Measurements from ENCODE around the gene BABAM2.
A peak's percentile ranks its signal among the peaks of the same experiment; 100 is the strongest.

BABAM2 gene

DNA sequence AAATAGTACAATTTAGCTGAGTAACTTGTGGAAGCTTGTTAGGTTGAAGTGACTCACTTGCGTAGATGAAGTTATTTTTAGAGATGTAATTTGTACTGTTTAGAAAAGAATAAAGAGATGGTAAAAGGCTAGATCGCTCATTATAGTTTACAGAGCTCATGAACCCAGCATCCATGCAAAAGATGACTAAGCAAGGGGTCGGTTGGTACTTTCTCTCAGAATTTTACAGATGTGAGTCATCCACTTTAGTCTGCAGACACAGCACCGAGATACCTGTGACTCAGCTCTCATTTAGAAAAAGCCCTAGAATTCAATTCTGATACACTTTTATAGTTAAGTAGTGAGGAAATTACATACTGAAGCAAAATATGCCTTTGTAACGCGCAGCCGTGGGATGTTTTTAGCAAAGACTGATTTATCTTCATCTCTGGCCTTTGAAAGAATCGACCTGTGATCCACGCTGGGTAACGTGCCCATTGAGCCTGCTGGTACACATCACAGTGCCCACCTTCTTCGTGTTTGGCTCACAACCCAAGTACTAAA is 385.6 kb downstream of the BABAM2 start (continued):
- TF ChIP-seq, protein P1, sequence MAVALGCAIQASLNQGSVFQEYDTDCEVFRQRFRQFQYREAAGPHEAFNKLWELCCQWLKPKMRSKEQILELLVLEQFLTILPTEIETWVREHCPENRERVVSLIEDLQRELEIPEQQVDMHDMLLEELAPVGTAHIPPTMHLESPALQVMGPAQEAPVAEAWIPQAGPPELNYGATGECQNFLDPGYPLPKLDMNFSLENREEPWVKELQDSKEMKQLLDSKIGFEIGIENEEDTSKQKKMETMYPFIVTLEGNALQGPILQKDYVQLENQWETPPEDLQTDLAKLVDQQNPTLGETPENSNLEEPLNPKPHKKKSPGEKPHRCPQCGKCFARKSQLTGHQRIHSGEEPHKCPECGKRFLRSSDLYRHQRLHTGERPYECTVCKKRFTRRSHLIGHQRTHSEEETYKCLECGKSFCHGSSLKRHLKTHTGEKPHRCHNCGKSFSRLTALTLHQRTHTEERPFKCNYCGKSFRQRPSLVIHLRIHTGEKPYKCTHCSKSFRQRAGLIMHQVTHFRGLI (tag by site-specific recombination; IDR thresholded peaks at IDR 0.05) = peak; percentile 25; the same call in 1 of the 2 replicates
- TF ChIP-seq, protein P2, sequence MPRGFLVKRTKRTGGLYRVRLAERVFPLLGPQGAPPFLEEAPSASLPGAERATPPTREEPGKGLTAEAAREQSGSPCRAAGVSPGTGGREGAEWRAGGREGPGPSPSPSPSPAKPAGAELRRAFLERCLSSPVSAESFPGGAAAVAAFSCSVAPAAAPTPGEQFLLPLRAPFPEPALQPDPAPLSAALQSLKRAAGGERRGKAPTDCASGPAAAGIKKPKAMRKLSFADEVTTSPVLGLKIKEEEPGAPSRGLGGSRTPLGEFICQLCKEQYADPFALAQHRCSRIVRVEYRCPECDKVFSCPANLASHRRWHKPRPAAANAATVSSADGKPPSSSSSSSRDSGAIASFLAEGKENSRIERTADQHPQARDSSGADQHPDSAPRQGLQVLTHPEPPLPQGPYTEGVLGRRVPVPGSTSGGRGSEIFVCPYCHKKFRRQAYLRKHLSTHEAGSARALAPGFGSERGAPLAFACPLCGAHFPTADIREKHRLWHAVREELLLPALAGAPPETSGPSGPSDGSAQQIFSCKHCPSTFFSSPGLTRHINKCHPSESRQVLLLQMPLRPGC (tag by site-specific recombination; IDR thresholded peaks at IDR 0.05) = peak; percentile 62
- TF ChIP-seq, protein P3, sequence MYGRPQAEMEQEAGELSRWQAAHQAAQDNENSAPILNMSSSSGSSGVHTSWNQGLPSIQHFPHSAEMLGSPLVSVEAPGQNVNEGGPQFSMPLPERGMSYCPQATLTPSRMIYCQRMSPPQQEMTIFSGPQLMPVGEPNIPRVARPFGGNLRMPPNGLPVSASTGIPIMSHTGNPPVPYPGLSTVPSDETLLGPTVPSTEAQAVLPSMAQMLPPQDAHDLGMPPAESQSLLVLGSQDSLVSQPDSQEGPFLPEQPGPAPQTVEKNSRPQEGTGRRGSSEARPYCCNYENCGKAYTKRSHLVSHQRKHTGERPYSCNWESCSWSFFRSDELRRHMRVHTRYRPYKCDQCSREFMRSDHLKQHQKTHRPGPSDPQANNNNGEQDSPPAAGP (tag by site-specific recombination; IDR thresholded peaks at IDR 0.05) = 0 out of 2 replicates have a peak, but pooled peaks have one; percentile 28
- TF ChIP-seq ZNF19 (tag by site-specific recombination; IDR thresholded peaks at IDR 0.05; ENCODE audit: low read depth) (no peak), ZNF585B (tag by site-specific recombination; IDR thresholded peaks at IDR 0.05) (no peak), ZNF529 (tag by site-specific recombination; IDR thresholded peaks at IDR 0.05; ENCODE audit: insufficient replicate concordance) (no peak)

DNA sequence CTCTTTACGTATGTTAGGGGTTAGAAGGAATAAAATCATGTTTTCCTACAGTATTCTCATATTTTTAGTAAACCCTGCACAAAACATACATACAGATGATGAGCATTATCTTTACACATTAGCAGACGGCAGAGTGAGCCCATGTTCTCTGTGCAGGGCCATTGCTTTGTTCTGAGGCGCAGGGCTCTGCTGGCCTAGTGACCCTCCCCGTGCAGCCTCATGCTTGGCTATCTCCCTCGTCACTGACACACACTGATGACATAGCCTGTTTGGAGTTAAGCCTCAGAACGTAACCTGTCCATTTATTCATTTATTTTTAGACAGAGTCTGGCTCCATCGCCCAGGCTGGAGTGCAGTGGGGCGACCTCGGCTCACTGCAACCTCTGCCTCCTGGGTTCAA is 386.3 kb downstream of the BABAM2 start:
- ChIA-PET POLR2A (no interaction called here), CTCF (no interaction called here)
- no peaks in the 10 kb centered on the region for H3K9me3 ChIP-seq (ENCODE audit: control insufficient read depth, insufficient read depth, low read depth, low read length)
- no peak for TF ChIP-seq ZNF776 (tag by site-specific recombination; IDR thresholded peaks at IDR 0.05; ENCODE audit: borderline replicate concordance)
- TF ChIP-seq KLF9 (tag by site-specific recombination; IDR thresholded peaks at IDR 0.05; ENCODE audit: low read depth) = no peak
- no peak for TF ChIP-seq TCF7L2 (IDR thresholded peaks at IDR 0.05; ENCODE audit: borderline replicate concordance, low read depth, low read length)
- no peak for TF ChIP-seq ZNF623 (tag by site-specific recombination; IDR thresholded peaks at IDR 0.05)
- no peak for TF ChIP-seq ZNF548 (tag by site-specific recombination; IDR thresholded peaks at IDR 0.05)
- TF ChIP-seq RBAK (tag by site-specific recombination; IDR thresholded peaks at IDR 0.05) = no peak
- no peak for TF ChIP-seq ZNF560 (tag by site-specific recombination; IDR thresholded peaks at IDR 0.05; ENCODE audit: borderline replicate concordance)
- TF ChIP-seq ZFP3 (tag by site-specific recombination; IDR thresholded peaks at IDR 0.05; ENCODE audit: low read depth) = no peak
- no peak overlapping the region for H3K27ac ChIP-seq (ENCODE audit: extremely low read depth, low read depth, low read length)
- no peaks in the 10 kb centered on the region for H3K36me3 ChIP-seq (ENCODE audit: control insufficient read depth in 2 of 2, insufficient read depth in 1 of 2, low read length in 2 of 2)
- peaks cover 14% of the 10 kb centered on the region for H3K4me1 ChIP-seq (ENCODE audit: control insufficient read depth, insufficient read depth, low read length)
- H3K4me3 ChIP-seq (ENCODE audit: low read depth, low read length) = no peak overlapping the region

DNA sequence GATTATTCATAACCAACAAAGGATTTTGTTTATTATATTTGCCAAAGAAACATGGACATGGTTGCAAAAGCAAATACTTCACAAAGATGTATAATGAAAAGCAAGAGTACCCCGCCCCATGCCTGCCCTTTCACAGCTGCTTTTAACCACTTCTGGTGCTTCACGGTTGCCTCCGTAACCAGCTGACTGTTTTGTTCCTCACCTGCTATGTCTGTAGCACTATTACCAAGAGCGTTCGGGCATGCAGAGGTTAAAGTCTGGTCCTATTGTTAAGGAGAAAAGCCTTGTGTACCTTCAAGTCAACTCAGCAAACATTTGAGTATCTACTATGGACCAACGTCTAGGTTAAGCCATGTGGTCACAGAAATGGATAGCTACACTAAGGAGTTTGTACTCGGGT is 386.9 kb downstream of the BABAM2 start:
- H3K4me3 ChIP-seq (ENCODE audit: low read depth, low read length) = no peak overlapping the region
- POLR2A ChIA-PET = no interaction called here
- peaks cover 13% of the 10 kb centered on the region for H3K4me1 ChIP-seq (ENCODE audit: control insufficient read depth, insufficient read depth, low read length)
- no peaks in the 10 kb centered on the region for H3K9me3 ChIP-seq (ENCODE audit: control insufficient read depth, insufficient read depth, low read depth, low read length)
- no peaks in the 10 kb centered on the region for H3K36me3 ChIP-seq (ENCODE audit: control insufficient read depth in 2 of 2, insufficient read depth in 1 of 2, low read length in 2 of 2)
- CTCF ChIA-PET = no interaction called here
- no peak overlapping the region for H3K27ac ChIP-seq (ENCODE audit: extremely low read depth, low read depth, low read length)
- TF ChIP-seq ZNF596 (tag by site-specific recombination; IDR thresholded peaks at IDR 0.05) (no peak), ZNF677 (tag by site-specific recombination; IDR thresholded peaks at IDR 0.05) (no peak), MYNN (tag by site-specific recombination; IDR thresholded peaks at IDR 0.05; ENCODE audit: borderline replicate concordance) (no peak), ZNF404 (tag by site-specific recombination; IDR thresholded peaks at IDR 0.05) (no peak), ZNF747 (tag by site-specific recombination; IDR thresholded peaks at IDR 0.05) (no peak), ZNF785 (tag by site-specific recombination; IDR thresholded peaks at IDR 0.05) (no peak), ZNF658 (tag by site-specific recombination; IDR thresholded peaks at IDR 0.05) (no peak), ZNF114 (tag by site-specific recombination; IDR thresholded peaks at IDR 0.05) (no peak), PRDM1 (tag by site-specific recombination; IDR thresholded peaks at IDR 0.05) (no peak), GFI1B (tag by site-specific recombination; IDR thresholded peaks at IDR 0.05) (no peak), ZNF843 (tag by site-specific recombination; IDR thresholded peaks at IDR 0.05) (no peak), ZNF501 (tag by site-specific recombination; IDR thresholded peaks at IDR 0.05) (no peak), ZNF341 (tag by site-specific recombination; IDR thresholded peaks at IDR 0.05; ENCODE audit: low read depth) (no peak)
- TF ChIP-seq, protein P1 (tag by site-specific recombination; IDR thresholded peaks at IDR 0.05) = no peak
